Bone marrow (tissue), 2 donors: Measurements from ENCODE around the gene CD1B.
"Not testable (repeated sequence)": the region's sequence is repeated elsewhere in the genome, so short reads cannot be mapped to it uniquely, and the experiment has no call there.

Source experiments
- DNase-seq, 2 donors: peaks; one replicate each; lab custom pipeline; 2025; lab: John Stamatoyannopoulos, UW

CD1B gene

DNA sequence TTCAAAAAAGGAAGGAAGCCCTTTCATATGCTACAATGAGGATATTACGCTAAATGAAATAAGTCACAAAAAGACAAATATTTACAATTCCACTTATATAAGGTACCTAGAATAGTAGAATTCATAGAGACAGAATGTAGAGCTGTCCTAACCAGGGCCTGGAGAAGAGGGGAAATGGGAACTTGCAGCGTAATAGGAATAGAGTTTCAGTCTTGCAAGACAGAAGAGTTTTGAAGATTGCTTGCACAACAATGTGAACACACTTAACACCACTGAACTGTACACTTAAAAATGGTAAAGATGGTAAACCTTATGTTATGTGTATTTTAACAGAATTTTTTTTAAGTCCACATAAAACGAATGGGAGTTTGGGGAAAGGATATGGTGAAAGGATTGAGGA, 2.9 kb downstream of the CD1B start:
- no peak for DNase-seq

DNA sequence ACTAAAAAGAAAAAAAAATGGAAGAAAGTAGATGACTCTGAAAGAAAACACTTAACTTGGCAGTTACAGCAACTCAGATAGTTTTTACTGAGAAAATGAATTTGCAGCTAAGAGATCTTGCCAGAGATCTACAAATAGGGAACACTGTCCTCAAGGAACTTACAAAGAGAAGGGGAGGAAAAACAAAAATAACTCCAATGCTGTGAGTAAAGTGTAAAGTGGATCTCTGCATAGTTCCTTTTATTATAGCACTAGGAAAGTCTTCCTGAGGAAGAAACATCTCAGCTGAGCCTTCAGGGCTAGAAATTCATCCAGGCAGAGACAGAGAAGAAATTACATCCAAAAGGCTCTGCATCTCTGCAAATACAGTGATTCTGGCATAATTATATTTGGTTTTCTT, 3.9 kb downstream of the CD1B start:
- DNase-seq: no peak

DNA sequence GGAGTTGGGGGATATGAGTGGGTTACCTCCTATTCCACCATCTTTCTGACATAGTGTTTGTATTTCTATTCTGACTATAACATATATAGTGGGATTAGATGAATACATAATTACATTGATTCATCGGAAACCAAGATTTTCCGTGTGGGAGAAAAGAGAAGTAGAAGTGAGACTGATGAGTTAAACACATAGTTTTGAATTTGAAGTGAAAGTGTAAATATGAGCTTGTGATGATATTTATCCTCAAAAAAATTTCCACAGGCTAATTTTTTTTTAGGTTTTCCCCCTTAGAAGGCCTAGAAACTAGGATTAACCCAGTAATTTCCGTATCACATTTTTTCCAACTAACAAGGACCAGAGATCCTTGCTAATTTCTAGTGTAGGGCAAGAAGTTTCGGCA, 6.9 kb downstream of the CD1B start:
- DNase-seq: no peak

DNA sequence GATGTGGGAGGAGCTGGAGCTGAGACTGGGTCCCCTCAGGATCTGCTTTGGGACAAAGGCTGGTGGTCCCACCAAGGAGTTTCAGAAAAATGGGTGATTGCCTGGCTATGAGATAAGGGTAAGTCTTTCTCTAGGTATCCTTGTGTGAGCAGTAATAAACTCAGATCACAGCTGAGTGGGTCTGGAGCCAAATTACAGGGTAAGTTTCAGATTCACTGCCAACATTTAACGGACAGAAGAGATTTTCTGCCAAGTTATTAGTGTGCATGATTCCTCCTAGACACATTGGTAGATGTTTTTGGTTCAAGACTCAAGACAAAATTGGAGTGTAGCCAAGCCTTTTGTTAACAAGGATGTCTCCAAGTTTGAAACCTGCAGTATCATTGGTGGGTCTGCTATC, 7.5 kb downstream of the CD1B start:
- no peak for DNase-seq

DNA sequence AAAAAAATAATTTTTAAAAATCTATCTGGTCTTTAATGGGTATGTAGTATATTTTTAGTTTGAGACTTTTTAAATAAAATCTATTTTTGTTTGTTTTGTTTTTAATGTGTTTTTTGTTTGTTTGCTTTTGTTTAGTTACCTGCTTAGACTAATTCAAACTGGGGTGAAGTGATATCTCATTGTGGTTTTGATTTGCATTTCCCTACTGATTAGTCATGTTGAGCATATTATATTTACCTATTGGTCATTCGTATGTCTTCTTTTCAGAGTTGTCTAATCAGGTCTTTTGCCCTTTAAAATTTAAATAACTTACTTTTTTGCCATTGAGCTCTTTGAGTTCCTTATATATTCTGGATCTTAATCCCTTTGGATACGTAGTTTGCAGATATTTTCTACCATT, 20.3 kb downstream of the CD1B start:
- DNase-seq: no peak

DNA sequence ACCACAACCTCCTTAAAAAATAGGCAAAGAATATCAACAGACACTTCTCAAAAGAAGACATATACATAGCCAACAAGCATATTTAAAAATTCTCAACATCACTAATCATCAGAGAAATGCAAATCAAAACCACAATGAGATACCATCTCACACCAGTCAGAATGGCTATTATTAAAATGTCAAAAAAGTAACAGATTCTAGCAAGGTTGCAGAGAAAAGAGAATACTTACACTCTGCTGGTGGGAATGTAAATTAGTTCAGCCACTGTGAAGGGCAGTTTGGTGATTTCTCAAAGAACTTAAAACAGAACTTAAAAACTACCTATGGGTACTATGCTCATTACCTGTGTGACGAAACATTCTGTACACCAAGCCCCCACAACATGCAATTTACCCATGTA, 20.7 kb downstream of the CD1B start:
- no peak for DNase-seq

DNA sequence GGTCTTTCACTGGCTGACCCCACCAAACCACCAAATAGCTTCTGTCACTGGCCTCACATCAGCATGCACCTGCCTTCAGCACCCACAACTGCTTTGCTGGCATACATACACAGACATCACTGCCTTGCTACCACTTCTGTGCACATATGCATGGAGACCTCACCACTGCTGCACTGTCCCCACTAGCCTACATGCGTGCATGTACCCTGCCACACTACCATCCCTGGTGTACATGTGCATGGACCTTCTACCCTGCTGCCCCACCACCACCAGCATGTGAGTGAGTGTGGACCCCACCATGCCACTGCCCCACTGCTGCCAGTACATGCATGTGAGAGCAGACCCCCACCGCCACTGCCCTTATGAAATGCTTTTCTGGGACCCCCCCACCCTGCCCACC, 35.5 kb downstream of the CD1B start:
- no peak for DNase-seq

DNA sequence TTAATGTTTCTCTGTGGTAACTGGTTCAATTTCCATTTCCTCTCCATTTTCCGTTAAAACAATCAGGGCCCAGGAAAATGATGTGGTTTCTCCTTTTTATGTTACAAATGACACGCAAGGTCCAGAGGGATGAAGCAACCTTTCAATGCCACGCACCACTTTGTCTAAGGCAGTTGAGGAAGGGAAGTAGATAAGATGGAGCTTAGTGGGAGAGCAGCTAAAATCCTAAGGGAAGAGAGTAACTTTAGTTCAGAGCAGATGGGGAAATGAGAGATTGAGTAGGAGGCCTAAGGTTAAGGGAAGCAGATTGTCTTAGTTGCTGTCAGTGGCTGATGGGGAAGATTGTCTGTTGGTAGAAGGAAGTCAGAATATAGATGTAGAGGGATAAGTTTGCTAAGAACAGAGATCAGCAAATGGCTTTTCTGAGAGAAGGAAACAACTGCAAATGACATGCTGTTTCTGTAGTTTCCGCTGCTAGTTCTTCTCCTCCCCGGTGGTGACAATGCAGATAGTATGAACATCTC, 40.9 kb downstream of the CD1B start:
- DNase-seq: peak in 1 of 2 donors; percentile 87

DNA sequence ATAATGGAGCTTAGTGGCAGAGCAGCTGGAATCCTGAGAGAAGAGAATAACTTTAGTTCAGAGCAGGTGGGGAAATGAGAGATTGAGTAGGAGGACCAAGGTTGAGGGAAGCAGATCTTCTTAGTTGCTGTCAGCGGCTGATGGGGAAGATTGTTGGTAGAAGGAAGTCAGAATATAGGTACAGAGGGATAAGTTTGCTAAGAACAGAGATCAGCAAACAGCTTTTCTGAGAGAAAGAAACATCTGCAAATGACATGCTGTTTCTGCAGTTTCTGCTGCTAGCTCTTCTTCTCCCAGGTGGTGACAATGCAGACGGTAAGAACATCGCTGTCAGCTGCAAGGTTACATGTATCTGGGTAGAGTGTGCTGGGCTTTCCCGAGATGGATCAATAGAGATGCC, 41.5 kb downstream of the CD1B start, which contains the start of gene CD1C:
Gene CD1C (plus strand): TSS at position 113 of the 400 bp plus-strand sequence. CDS start 142 bp downstream, at position 255.
- DNase-seq: no peak

DNA sequence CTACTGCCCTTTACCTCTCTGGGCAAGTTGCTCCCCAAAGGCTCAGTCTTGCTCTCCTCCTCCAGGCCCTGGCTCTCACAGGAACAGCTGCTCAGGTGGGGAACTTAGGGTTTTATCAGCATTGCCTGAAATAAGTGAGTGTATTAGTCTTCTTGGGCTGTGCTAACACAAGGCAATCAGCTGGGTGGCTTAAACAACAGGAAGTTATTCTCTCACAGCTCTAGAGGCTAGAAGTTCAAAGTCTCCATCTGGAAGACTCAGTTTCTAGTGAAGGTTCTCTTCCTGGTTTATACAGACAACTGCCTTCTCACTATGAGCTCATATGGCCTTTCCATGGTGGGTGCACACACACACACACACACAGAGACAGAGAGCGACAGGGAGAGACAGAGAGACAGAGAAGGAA, 44.4 kb downstream of the CD1B start:
- no peak for DNase-seq

DNA sequence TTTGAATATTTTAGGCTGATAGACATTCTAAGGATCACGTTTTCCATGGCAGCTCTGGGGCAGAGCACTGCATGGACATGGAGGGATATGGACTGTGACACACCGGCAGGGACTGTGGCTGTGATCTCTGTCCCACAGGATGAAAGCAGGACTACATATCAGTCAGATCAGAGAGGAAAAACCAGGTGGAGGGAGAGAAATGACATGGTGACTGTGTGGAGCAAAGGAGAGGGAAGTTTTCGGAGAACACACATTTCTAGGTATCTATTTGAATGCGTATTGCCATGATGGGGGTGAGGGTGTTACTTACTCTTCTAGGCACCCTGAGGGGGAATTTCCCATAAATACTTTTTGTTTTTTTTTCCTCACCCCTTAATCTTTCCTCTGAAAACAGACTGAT, 44.8 kb downstream of the CD1B start:
- DNase-seq: no peak

DNA sequence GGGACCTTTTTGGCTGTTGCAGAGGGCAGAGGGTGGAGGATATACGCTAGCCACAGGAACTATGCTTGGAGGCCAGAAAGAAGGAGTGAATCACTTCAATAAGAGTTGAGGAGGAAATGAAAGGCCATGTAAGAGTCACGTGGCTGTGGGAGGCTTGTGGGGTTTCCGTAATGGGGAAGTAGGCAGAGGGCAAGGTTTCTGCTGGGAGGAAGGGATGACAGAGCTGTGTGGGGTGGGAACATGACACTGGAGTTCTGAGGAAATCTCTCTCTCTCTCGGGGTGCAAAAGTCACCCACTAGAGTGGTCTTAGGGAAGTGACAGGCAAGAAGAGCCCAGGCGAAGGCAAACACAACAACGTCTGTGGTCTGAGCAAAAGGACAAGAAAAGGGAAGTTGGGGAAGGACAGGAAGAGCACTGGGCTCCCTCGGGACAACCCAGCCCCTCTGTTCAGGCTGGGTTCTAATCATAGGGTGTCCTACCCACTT, 45.5 kb downstream of the CD1B start:
- DNase-seq: peak; percentile 56 to 91

DNA sequence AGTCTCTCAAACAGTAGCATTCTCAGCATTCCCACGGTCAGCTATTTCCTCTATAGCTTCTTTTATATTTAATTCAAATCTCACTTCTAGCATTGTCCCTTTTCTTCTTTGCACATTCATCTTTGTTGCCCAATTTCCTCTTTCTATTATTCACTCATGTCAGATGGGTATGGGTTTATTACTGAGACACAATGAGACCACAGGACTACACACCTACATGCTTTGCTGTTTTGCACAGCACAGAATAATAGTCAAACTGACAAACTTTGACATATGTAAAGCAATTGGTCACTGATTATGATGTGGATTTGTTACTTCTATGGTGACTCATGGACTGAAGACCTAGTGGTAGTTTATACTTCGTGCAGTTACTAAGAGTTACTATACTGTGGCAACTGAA, 47.4 kb downstream of the CD1B start:
- DNase-seq: peak in 1 of 2 donors; percentile 11

DNA sequence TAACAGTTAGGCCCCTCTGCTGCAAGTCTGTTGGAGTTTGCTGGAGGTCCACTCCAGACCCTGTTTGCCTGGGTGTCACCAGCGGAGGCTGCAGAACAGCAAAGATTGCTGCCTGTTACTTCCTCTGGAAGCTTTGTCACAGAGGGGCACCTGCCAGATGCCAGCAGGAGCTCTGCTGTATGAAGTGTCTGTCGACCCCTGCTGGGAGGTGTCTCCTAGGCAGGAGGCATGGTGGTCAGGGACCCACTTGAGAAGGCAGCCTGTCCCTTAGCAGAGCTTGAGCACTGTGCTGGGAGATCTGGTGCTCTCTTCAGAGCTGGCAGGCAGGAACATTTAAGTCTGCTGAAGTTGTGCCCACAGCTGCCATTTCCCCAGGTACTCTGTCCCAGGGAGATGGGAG, 48.9 kb downstream of the CD1B start:
- not testable (repeated sequence) for DNase-seq
